Ishikawa (cell line): ENCODE results near the gene BICC1.

Experiments
- EP300 ChIP-seq: IDR thresholded peaks from 2 replicates; pipeline ENCODE4 v1.6.1; 2012; ENCODE audit warnings: borderline replicate concordance
- MAX ChIP-seq: IDR thresholded peaks from 2 replicates; pipeline ENCODE4 v1.6.1; 2012
- TAF1 ChIP-seq: IDR thresholded peaks from 2 replicates; pipeline ENCODE4 v1.6.1; 2012; ENCODE audit warnings: low read depth, mild to moderate bottlenecking
- USF1 ChIP-seq: IDR thresholded peaks from 2 replicates; pipeline ENCODE4 v1.6.1; 2012
- YY1 ChIP-seq: IDR thresholded peaks from 2 replicates; pipeline ENCODE4 v1.6.1; 2012; ENCODE audit warnings: low read depth
- ZBTB7A ChIP-seq: IDR thresholded peaks from 2 replicates; pipeline ENCODE4 v1.6.1; 2012; ENCODE audit warnings: low read depth

- TF ChIP-seq TAF1: no peak
- TF ChIP-seq YY1: no peak
- TF ChIP-seq ZBTB7A: no peak
- no peak for TF ChIP-seq USF1
- no peak for TF ChIP-seq EP300
- no peak for TF ChIP-seq MAX
Measured at GRCh38 chr10:58674251-58674650, 161.6 kb downstream of the BICC1 start.
